ENCODE data around the gene SERPINA9.

The SERPINA9 gene

GRCh38 chr14:94448071-94448808 is 27.8 kb downstream of the SERPINA9 start:
- Histone ChIP-seq H3K27ac (ENCODE audit: low read depth, low read length) (no peak overlapping the region), H3K4me3 (ENCODE audit: low read depth, low read length) (no peak overlapping the region), H3K9me3 (ENCODE audit: control insufficient read depth, insufficient read depth, low read length) (no peaks in the 10 kb centered on the region), H3K4me1 (ENCODE audit: control insufficient read depth, insufficient read depth, low read length) (peaks cover 31% of the 10 kb centered on the region), H3K9ac (ENCODE audit: low read depth, low read length) (no peak overlapping the region), H3K36me3 (ENCODE audit: control insufficient read depth, insufficient read depth, low read length) (no peaks in the 10 kb centered on the region), H3K27me3 (ENCODE audit: control insufficient read depth, insufficient read depth, low read length) (no peaks in the 10 kb centered on the region)

GRCh38 chr14:94447206-94447605 is 28.8 kb downstream of the SERPINA9 start:
- Histone ChIP-seq H3K27ac (ENCODE audit: low read depth, low read length) (no peak overlapping the region), H3K9me3 (ENCODE audit: control insufficient read depth, insufficient read depth, low read length) (no peaks in the 10 kb centered on the region), H3K9ac (ENCODE audit: low read depth, low read length) (no peak overlapping the region), H3K4me1 (ENCODE audit: control insufficient read depth, insufficient read depth, low read length) (peaks cover 24% of the 10 kb centered on the region), H3K36me3 (ENCODE audit: control insufficient read depth, insufficient read depth, low read length) (no peaks in the 10 kb centered on the region), H3K27me3 (ENCODE audit: control insufficient read depth, insufficient read depth, low read length) (no peaks in the 10 kb centered on the region), H3K4me3 (ENCODE audit: low read depth, low read length) (no peak overlapping the region)

- H3K9me3 ChIP-seq (ENCODE audit: control insufficient read depth, insufficient read depth, low read length): no peaks in the 10 kb centered on the region
- H3K4me3 ChIP-seq (ENCODE audit: low read depth, low read length): no peak overlapping the region
- H3K27me3 ChIP-seq (ENCODE audit: control insufficient read depth, insufficient read depth, low read length): no peaks in the 10 kb centered on the region
- no peak overlapping the region for H3K27ac ChIP-seq (ENCODE audit: low read depth, low read length)
- no peaks in the 10 kb centered on the region for H3K36me3 ChIP-seq (ENCODE audit: control insufficient read depth, insufficient read depth, low read length)
- H3K4me1 ChIP-seq (ENCODE audit: control insufficient read depth, insufficient read depth, low read length): peaks cover 14% of the 10 kb centered on the region
- no peak overlapping the region for H3K9ac ChIP-seq (ENCODE audit: low read depth, low read length)
These were observed 29.9 kb downstream of the SERPINA9 start for GRCh38 chr14:94446126-94446525.

- H3K9me3 ChIP-seq (ENCODE audit: control insufficient read depth, insufficient read depth, low read length): no peaks in the 10 kb centered on the region
- H3K36me3 ChIP-seq (ENCODE audit: control insufficient read depth, insufficient read depth, low read length): no peaks in the 10 kb centered on the region
- no peak overlapping the region for H3K9ac ChIP-seq (ENCODE audit: low read depth, low read length)
- H3K4me1 ChIP-seq (ENCODE audit: control insufficient read depth, insufficient read depth, low read length): peaks cover 3% of the 10 kb centered on the region; the same call in 1 of the 2 replicates
- H3K27me3 ChIP-seq (ENCODE audit: control insufficient read depth, insufficient read depth, low read length): no peaks in the 10 kb centered on the region
- no peak overlapping the region for H3K4me3 ChIP-seq (ENCODE audit: low read depth, low read length)
- no peak overlapping the region for H3K27ac ChIP-seq (ENCODE audit: low read depth, low read length)
These were observed 31.0 kb downstream of the SERPINA9 start for GRCh38 chr14:94445003-94445402.

GRCh38 chr14:94441531-94442205 is 34.3 kb downstream of the SERPINA9 start:
- no peak overlapping the region for H3K27ac ChIP-seq (ENCODE audit: low read depth, low read length)
- no peaks in the 10 kb centered on the region for H3K36me3 ChIP-seq (ENCODE audit: control insufficient read depth, insufficient read depth, low read length)
- H3K4me3 ChIP-seq (ENCODE audit: low read depth, low read length): no peak overlapping the region
- no peaks in the 10 kb centered on the region for H3K4me1 ChIP-seq (ENCODE audit: control insufficient read depth, insufficient read depth, low read length)
- H3K9me3 ChIP-seq (ENCODE audit: control insufficient read depth, insufficient read depth, low read length): no peaks in the 10 kb centered on the region
- no peaks in the 10 kb centered on the region for H3K27me3 ChIP-seq (ENCODE audit: control insufficient read depth, insufficient read depth, low read length)
- H3K9ac ChIP-seq (ENCODE audit: low read depth, low read length): no peak overlapping the region

GRCh38 chr14:94441130-94441529 is 34.9 kb downstream of the SERPINA9 start:
- H3K4me1 ChIP-seq (ENCODE audit: control insufficient read depth, insufficient read depth, low read length): no peaks in the 10 kb centered on the region
- H3K4me3 ChIP-seq (ENCODE audit: low read depth, low read length): no peak overlapping the region
- no peak overlapping the region for H3K9ac ChIP-seq (ENCODE audit: low read depth, low read length)
- H3K27me3 ChIP-seq (ENCODE audit: control insufficient read depth, insufficient read depth, low read length): no peaks in the 10 kb centered on the region
- H3K36me3 ChIP-seq (ENCODE audit: control insufficient read depth, insufficient read depth, low read length): no peaks in the 10 kb centered on the region
- no peak overlapping the region for H3K27ac ChIP-seq (ENCODE audit: low read depth, low read length)
- no peaks in the 10 kb centered on the region for H3K9me3 ChIP-seq (ENCODE audit: control insufficient read depth, insufficient read depth, low read length)

- Histone ChIP-seq H3K27me3 (ENCODE audit: control insufficient read depth, insufficient read depth, low read length) (no peaks in the 10 kb centered on the region), H3K27ac (ENCODE audit: low read depth, low read length) (no peak overlapping the region), H3K9me3 (ENCODE audit: control insufficient read depth, insufficient read depth, low read length) (no peaks in the 10 kb centered on the region), H3K36me3 (ENCODE audit: control insufficient read depth, insufficient read depth, low read length) (no peaks in the 10 kb centered on the region), H3K9ac (ENCODE audit: low read depth, low read length) (no peak overlapping the region), H3K4me3 (ENCODE audit: low read depth, low read length) (no peak overlapping the region), H3K4me1 (ENCODE audit: control insufficient read depth, insufficient read depth, low read length) (no peaks in the 10 kb centered on the region)
These were observed 36.4 kb downstream of the SERPINA9 start for GRCh38 chr14:94439453-94440057.

GRCh38 chr14:94428610-94429009 is 47.4 kb downstream of the SERPINA9 start:
- no peak overlapping the region for H3K9ac ChIP-seq (ENCODE audit: low read depth, low read length)
- no peaks in the 10 kb centered on the region for H3K9me3 ChIP-seq (ENCODE audit: control insufficient read depth, insufficient read depth, low read length)
- H3K36me3 ChIP-seq (ENCODE audit: control insufficient read depth, insufficient read depth, low read length): no peaks in the 10 kb centered on the region
- H3K27ac ChIP-seq (ENCODE audit: low read depth, low read length): no peak overlapping the region
- H3K27me3 ChIP-seq (ENCODE audit: control insufficient read depth, insufficient read depth, low read length): no peaks in the 10 kb centered on the region
- no peaks in the 10 kb centered on the region for H3K4me1 ChIP-seq (ENCODE audit: control insufficient read depth, insufficient read depth, low read length)
- no peak overlapping the region for H3K4me3 ChIP-seq (ENCODE audit: low read depth, low read length)

GRCh38 chr14:94427016-94427613 is 48.9 kb downstream of the SERPINA9 start:
- Histone ChIP-seq H3K4me1 (ENCODE audit: control insufficient read depth, insufficient read depth, low read length) (no peaks in the 10 kb centered on the region), H3K27me3 (ENCODE audit: control insufficient read depth, insufficient read depth, low read length) (no peaks in the 10 kb centered on the region), H3K36me3 (ENCODE audit: control insufficient read depth, insufficient read depth, low read length) (no peaks in the 10 kb centered on the region), H3K4me3 (ENCODE audit: low read depth, low read length) (no peak overlapping the region), H3K9me3 (ENCODE audit: control insufficient read depth, insufficient read depth, low read length) (no peaks in the 10 kb centered on the region), H3K9ac (ENCODE audit: low read depth, low read length) (no peak overlapping the region), H3K27ac (ENCODE audit: low read depth, low read length) (no peak overlapping the region)

GRCh38 chr14:94426526-94426925 is 49.5 kb downstream of the SERPINA9 start:
- Histone ChIP-seq H3K9me3 (ENCODE audit: control insufficient read depth, insufficient read depth, low read length) (no peaks in the 10 kb centered on the region), H3K27ac (ENCODE audit: low read depth, low read length) (no peak overlapping the region), H3K4me1 (ENCODE audit: control insufficient read depth, insufficient read depth, low read length) (no peaks in the 10 kb centered on the region), H3K9ac (ENCODE audit: low read depth, low read length) (no peak overlapping the region), H3K27me3 (ENCODE audit: control insufficient read depth, insufficient read depth, low read length) (no peaks in the 10 kb centered on the region), H3K36me3 (ENCODE audit: control insufficient read depth, insufficient read depth, low read length) (no peaks in the 10 kb centered on the region), H3K4me3 (ENCODE audit: low read depth, low read length) (no peak overlapping the region)

GRCh38 chr14:94424371-94424770 is 51.6 kb downstream of the SERPINA9 start:
- no peaks in the 10 kb centered on the region for H3K4me1 ChIP-seq (ENCODE audit: control insufficient read depth, insufficient read depth, low read length)
- H3K27me3 ChIP-seq (ENCODE audit: control insufficient read depth, insufficient read depth, low read length): no peaks in the 10 kb centered on the region
- H3K27ac ChIP-seq (ENCODE audit: low read depth, low read length): no peak overlapping the region
- H3K9me3 ChIP-seq (ENCODE audit: control insufficient read depth, insufficient read depth, low read length): no peaks in the 10 kb centered on the region
- H3K9ac ChIP-seq (ENCODE audit: low read depth, low read length): no peak overlapping the region
- no peaks in the 10 kb centered on the region for H3K36me3 ChIP-seq (ENCODE audit: control insufficient read depth, insufficient read depth, low read length)
- H3K4me3 ChIP-seq (ENCODE audit: low read depth, low read length): no peak overlapping the region
